Nephron progenitor cell (in vitro differentiated cells): ENCODE measurements around the gene EPN3.
A peak's percentile ranks its signal among the peaks of the same experiment; 100 is the strongest.

Source experiments
- DNase-seq: peaks from one replicate; pipeline ENCODE4 v3.0.0; 2021
- H3K27ac Mint-ChIP-seq: 2 replicates; pipeline ENCODE4 v1.8.0; 2021; ENCODE audit warnings: mild to moderate bottlenecking, moderate library complexity, mixed read lengths
- H3K27me3 Mint-ChIP-seq: 2 replicates; pipeline ENCODE4 v1.8.0; 2021; ENCODE audit warnings: mild to moderate bottlenecking, low read depth, mixed read lengths; ENCODE audit not compliant: poor library complexity
- H3K36me3 Mint-ChIP-seq: 2 replicates; pipeline ENCODE4 v1.8.0; 2021; ENCODE audit warnings: low read depth, mixed read lengths
- H3K4me1 Mint-ChIP-seq: 2 replicates; pipeline ENCODE4 v1.8.0; 2021; ENCODE audit warnings: mixed read lengths
- H3K4me3 Mint-ChIP-seq: 2 replicates; pipeline ENCODE4 v1.8.0; 2021; ENCODE audit warnings: mild to moderate bottlenecking, moderate library complexity, mixed read lengths
- H3K9me3 Mint-ChIP-seq: 2 replicates; pipeline ENCODE4 v1.8.0; 2021; ENCODE audit warnings: mild to moderate bottlenecking, moderate library complexity, mixed read lengths
- CTCF ChIP-seq: fragments of 200-600 bp; sonication (generic); IDR thresholded peaks from 2 replicates; pipeline ENCODE4 v1.5.0; 2021; ENCODE audit warnings: antibody characterized with exemption

EPN3 gene

DNA sequence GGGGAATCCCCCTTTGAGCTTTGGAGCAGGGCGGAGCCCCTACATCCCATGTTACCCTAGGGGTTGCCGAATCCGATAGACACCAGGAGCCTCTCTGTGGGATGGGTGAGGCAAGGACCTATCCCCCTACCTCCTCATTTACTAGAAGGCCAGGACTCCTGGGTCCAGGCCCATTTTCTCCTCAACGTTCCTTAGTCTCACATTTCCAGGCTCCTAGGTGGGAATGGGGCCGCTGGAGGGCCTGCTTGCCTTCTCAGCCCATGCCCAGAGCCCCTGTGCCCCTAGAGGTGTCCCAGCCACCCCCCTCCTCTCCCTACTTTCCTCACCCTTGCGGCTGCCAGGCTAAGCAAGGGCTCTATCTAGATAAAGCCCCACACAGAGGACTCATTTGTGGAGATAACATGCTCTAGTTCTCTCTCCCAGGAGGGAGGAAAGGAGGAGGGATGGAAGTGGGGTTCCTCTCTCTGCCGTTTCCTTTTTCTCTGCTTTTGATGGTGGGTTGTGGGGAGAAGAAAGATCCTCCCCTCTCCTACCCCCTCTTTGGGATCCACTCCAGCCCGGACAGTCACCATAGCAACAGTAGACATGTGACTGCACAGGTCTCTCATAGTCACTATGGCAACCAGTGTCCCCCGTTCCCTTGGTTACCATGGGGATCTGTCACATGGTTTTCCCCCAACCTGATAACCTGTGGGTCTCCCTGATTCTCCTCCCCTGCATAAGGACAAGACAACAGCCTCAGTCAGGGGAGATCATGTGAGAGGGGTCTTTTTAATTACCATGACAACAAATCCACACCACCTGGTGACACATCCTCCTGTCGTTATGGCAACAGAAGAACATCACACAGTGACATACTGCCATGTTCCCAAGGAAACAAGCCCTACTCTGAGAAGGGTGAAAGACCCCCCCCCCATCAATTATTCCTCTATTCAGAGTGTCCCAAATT lies 33.1 kb downstream of the EPN3 start:
- no peak for TF ChIP-seq CTCF
- no peak overlapping the region for H3K27ac Mint-ChIP-seq
- H3K27me3 Mint-ChIP-seq = peaks cover 69% of the 10 kb centered on the region
- H3K36me3 Mint-ChIP-seq = no peaks in the 10 kb centered on the region
- H3K9me3 Mint-ChIP-seq = no peaks in the 10 kb centered on the region
- peak overlapping the region; percentile 53 for H3K4me3 Mint-ChIP-seq
- peaks cover 83% of the 10 kb centered on the region for H3K4me1 Mint-ChIP-seq
- DNase-seq = no peak

GRCh38 chr17:50566886-50567285 lies 34.4 kb downstream of the EPN3 start:
- no peak for DNase-seq
- Mint-ChIP-seq H3K9me3 (no peaks in the 10 kb centered on the region), H3K4me1 (peaks cover 94% of the 10 kb centered on the region), H3K36me3 (no peaks in the 10 kb centered on the region), H3K4me3 (no peak overlapping the region), H3K27me3 (peaks cover 65% of the 10 kb centered on the region), H3K27ac (no peak overlapping the region)
- TF ChIP-seq CTCF = no peak

DNA sequence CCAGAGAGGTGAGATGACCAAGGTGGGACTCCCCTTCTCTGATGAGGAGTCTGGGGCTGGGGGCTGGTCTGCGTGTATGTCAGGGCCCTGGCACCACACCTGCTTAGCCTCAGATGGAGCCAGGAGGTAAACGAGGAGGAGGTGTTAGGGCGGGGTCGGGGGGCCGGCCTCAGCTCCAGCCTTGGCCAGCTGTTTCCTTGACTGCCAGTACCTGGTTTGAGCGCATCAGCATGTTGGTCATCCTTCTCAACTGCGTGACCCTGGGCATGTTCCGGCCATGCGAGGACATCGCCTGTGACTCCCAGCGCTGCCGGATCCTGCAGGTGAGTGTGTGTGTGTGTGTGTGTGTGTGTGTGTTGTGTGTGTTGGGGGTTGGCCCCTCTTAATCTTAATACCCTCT lies 36.1 kb downstream of the EPN3 start:
- Mint-ChIP-seq H3K27ac (no peak overlapping the region), H3K4me1 (peaks cover 88% of the 10 kb centered on the region), H3K36me3 (no peaks in the 10 kb centered on the region)

DNA sequence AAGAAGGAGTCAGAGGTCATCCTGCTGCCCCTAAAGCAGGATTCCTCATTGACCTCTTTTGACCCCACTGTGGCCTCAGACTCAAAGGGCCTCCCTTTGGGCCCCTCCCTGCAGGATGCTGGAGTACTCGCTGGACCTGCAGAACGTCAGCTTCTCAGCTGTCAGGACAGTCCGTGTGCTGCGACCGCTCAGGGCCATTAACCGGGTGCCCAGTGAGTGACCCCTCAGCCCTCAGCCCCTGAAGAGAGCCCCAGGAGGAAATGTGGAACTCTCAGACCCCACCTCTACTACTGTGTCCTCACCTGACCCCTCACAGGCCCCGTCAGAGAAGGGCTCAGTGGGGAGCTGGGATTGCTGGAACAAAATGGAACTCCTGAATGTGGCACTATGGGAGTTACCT lies 37.1 kb downstream of the EPN3 start:
- Mint-ChIP-seq H3K27ac (peak overlapping the region; percentile 83), H3K27me3 (peaks cover 38% of the 10 kb centered on the region), H3K4me3 (peak overlapping the region; percentile 23), H3K4me1 (peaks cover 87% of the 10 kb centered on the region), H3K36me3 (no peaks in the 10 kb centered on the region), H3K9me3 (no peaks in the 10 kb centered on the region)
- DNase-seq = no peak
- no peak for TF ChIP-seq CTCF

More for the DNA sequence above, 36.1 kb downstream of the EPN3 start:
- no peak for TF ChIP-seq CTCF
- DNase-seq = no peak
- no peaks in the 10 kb centered on the region for H3K9me3 Mint-ChIP-seq
- peaks cover 47% of the 10 kb centered on the region for H3K27me3 Mint-ChIP-seq
- no peak overlapping the region for H3K4me3 Mint-ChIP-seq

DNA sequence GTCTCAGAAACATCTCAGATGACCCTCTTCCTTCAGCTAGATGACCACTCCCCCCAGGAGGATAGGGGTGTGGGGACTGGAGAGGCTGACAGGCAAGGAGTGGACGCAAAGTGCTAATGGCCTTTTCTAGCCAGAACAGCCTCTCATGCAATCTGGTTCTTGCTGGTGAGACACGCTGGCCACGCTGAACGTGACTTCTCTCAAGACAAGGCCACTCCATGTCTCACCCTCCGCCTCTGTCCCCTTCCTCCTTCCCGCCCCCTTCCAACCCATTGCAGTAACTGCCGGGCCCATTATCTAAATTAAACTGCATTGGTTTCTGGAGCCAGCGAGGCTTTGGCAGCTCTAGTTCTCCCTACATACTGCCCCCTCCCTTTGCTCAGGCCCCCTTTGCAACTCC lies 37.5 kb downstream of the EPN3 start:
- DNase-seq = no peak
- Mint-ChIP-seq H3K4me1 (peaks cover 85% of the 10 kb centered on the region), H3K4me3 (peak overlapping the region; percentile 23), H3K27me3 (peaks cover 37% of the 10 kb centered on the region), H3K36me3 (no peaks in the 10 kb centered on the region), H3K27ac (peak overlapping the region; percentile 83), H3K9me3 (no peaks in the 10 kb centered on the region)
- TF ChIP-seq CTCF = no peak

GRCh38 chr17:50570528-50570927 lies 38.0 kb downstream of the EPN3 start:
- Mint-ChIP-seq H3K27ac (no peak overlapping the region), H3K36me3 (no peaks in the 10 kb centered on the region), H3K9me3 (no peaks in the 10 kb centered on the region), H3K4me1 (peaks cover 80% of the 10 kb centered on the region), H3K27me3 (peaks cover 32% of the 10 kb centered on the region), H3K4me3 (peak overlapping the region; percentile 23)
- TF ChIP-seq CTCF = no peak
- DNase-seq = no peak
